HG03354 (cell line): ENCODE measurements around the gene KCND1.

ENCODE experiments used
- ATAC-seq: cut with Tn5 transposase; IDR thresholded peaks from one replicate; pipeline ENCODE4 v1.9.1; 2021; ENCODE audit warnings: mild to moderate bottlenecking; ENCODE audit not compliant: unreplicated experiment, poor library complexity, severe bottlenecking

The KCND1 gene

GRCh38 chrX:48917139-48918001 lies 54.3 kb downstream of the KCND1 start:
- peak; percentile 53 for ATAC-seq

DNA sequence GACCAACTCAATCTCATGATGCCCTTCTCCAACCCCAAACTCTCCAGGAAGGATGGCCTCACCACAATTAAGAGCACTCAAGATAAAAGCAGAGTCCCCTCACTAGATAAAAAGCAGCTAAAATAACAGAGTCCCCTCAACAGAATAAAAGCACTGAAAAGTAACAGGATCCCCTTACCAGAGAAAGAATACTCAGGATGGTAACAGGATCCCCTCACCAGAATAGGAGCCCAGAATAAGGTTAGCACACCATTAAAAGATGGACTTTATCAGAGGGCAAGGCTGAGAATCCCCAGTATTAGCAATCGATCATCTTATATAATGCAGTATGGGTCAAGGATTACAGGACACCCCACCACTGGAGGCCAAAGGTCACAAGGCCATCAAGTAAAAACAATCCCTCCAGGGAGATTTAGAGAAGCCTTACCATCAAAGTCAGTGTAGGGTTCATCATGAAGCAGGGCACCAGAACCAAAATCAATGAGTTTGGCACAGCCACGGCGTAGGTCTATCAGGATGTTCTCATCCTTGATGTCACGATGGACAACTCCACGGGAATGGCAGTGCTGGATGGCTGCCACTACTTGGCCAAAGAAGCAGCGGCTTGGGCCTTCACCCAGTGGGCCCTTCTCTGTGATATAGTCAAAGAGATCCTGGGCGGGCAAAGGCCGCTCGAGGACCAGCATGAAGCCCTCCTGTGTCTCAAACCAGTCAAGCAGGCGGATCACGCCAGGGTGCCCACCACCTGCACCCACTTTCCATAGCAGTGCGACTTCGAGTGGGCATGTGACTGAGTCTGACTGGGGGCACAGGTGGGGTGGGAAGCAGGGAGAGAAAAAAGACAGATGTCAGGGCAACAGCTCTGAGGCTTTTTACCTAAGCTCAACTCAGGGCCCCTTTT lies 56.8 kb downstream of the KCND1 start:
- no peak for ATAC-seq

DNA sequence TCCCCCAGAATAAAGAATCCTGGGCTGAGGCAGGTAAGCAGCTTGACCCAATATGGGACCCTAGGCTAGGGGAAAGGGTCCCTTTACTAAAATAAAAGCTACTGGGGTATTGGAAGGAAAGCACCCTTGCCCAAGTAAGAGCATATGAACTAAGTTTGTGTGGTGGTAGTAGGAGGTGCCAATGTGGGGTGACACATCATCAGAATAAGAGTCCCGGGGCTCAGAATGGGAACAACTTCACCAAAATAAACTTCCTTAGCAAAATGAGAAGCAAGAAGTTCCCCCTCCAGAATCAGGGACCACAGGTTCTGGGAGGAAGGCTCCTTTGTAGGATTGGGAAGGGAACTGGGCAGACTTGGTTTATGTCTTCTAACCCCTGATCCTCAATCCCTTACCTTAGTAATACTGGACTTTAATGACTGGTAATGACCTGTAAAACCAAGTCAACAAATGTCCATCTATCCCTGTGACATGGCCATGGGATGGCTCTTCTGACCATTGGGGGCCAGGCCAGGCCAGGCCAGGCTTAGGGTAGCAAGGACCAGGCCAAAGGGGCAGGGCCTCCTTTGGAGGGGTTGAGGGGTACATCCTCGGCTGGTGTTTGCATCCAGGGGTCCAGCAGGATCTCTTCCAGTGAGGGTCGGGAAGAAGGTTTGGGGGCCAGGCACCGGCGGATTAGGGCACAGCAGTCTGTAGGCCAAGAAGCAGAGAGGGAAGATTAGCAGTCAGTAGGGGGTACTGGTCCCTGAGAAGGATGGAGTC lies 57.9 kb downstream of the KCND1 start:
- no peak for ATAC-seq

GRCh38 chrX:48911412-48912182 lies 60.0 kb downstream of the KCND1 start, which contains the start of gene SLC35A2:
Gene SLC35A2 (minus strand): TSS chrX:48911646. CDS start chrX:48911636, 10 bp downstream.
- peak; percentile 72 for ATAC-seq
